HG02840 (cell line): Measurements from ENCODE around the gene PPP1CC.
"Not testable (repeated sequence)": the region's sequence is repeated elsewhere in the genome, so short reads cannot be mapped to it uniquely, and the experiment has no call there.

Experiments used
- ATAC-seq: cut with Tn5 transposase; IDR thresholded peaks from one replicate; pipeline ENCODE4 v1.9.1; 2021; ENCODE audit warnings: mild to moderate bottlenecking, moderate library complexity, moderate number of reproducible peaks; ENCODE audit not compliant: unreplicated experiment, low FRiP score

PPP1CC gene

DNA sequence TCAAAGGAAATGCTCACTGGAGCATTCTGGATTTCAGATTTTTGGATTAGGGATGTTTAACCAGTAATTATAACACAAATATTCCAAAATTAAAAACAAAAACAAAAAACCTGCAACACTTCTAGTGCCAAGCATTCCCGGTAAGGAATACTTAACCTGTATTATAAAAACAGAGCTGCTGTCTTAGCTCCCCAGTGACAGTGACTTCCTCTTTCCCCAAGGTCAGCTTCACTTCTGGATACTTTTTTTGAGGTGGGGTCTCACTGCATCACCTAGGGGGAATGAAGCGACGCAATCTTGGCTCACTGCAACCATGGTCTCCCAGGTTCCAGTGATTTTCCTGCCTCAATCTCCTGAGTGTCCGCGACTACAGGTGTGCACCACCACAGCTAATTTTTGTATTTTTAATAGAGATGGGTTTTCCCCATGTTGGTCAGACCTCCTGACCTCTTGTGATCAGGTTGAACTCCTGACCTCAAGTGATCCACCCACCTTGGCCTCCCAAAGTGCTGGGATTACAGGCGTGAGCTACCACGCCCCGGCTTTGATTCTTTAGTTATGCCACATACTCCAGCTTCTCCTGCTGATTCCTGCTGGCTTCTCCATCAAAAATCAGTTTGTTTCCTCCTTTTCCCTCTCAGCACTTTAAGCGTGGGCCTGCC, 15.9 kb downstream of the PPP1CC start:
- no peak for ATAC-seq

DNA sequence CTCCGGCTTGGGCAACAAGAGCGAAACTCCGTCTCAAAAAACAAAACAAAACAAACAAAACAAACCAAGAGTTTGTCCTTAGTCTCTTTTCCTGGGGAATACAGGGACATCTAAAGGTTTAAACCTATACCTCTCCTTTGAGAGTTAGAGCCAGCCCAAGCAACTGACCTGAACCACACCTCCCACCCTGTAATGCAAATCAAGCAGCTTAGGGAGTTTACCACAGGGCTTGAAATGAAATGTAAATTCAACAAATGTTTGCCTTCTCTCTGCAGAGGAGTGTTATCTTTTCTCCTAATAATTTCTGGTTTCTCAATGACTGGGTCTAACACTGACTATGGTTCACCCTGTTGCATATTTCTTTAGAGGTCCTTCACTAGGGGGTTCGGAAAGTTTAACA, 16.7 kb downstream of the PPP1CC start:
- no peak for ATAC-seq

GRCh38 chr12:110725267-110725666, 17.4 kb downstream of the PPP1CC start:
- no peak for ATAC-seq

DNA sequence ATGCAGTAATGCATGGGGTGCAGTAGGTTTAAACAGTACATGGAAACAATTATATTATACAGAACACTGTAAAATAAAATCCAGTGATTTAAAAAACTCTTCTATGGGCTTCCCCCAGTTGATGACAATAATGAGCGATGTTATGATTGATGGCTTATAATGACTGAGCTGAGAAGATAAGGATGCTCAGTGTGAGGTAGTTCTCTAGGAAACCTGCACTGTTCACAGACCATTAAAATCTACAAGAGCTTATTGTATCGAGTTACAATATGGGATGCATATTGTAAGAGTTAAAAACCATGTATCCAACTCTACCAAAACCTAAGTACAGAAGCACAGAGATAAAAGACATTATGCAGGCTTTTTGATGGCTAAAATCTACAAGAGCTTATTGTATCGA, 19.8 kb downstream of the PPP1CC start:
- not testable (repeated sequence) for ATAC-seq

DNA sequence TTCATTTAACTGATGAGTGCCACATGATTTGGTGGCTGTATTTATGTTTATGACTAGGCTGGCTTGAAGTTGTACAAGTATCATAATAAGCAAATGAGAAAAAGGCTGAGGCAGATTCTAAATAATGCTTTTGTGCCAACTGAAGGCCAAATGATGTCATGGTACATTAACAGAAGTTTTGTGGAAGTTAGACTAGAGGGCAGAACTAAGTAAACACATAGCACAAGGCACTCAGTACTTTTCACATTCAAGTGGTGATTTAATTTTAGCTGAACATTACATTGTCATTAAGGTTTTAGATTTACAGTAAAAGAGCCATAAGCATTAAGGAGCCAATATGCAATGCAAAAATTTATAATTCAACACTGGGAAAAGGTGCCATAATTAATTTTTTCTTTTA, 21.1 kb downstream of the PPP1CC start:
- no peak for ATAC-seq

DNA sequence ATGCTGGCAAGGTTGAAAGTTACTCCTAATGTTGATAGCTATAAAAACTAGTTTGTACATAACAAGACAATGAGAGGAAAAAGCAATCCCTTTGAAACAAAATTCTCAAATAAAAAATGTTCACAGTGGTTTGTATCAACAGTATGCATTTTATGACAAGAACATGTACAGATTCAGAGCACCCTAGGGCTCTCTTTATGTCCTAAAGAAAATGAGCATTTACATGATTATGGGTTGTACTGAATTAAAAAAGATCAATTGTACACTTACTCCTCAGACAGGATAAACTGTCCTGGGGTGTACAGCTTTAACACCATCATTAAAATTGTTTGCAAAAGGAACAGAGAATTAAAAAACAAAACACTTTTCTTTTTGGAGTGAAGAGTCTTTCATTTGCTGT, 22.2 kb downstream of the PPP1CC start:
- ATAC-seq: no peak

DNA sequence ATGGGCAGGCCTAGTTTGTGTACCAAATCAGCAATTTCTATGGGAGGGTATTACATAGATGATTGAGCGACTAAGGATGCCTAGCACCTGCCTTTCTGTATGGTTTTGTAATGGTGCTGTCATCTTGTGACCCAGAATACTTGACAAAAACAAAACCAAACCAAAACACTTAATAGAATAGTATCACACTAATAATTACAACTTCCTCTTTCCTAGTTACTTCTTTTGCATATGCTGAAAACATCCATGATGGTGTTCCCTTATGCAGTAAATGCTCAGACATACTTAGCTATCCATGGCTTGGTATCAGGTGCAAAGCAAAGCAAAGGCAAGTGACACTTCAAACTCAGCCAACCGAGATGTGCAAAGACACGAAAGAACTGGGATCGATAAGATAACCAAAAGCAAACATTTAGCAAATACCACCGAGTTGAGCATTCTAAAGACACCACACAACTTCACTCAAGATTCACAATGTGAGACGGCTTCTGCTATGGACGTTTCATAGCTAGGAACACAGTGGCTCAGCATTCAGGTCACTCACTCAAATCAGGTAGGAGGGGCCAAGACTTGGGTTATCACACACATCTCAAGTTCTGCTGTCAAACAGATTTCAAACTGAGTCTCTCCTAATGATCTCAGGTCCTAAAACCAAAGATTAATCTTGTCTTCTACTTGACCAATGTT, 24.3 kb downstream of the PPP1CC start:
- ATAC-seq: no peak

GRCh38 chr12:110717037-110717436, 25.7 kb downstream of the PPP1CC start:
- ATAC-seq: no peak

GRCh38 chr12:110708917-110709316, 33.8 kb downstream of the PPP1CC start:
- no peak for ATAC-seq

GRCh38 chr12:110705309-110705708, 37.4 kb downstream of the PPP1CC start:
- ATAC-seq: no peak

GRCh38 chr12:110704750-110705149, 37.9 kb downstream of the PPP1CC start:
- ATAC-seq: no peak

GRCh38 chr12:110704231-110704630, 38.5 kb downstream of the PPP1CC start:
- ATAC-seq: no peak

GRCh38 chr12:110702081-110702480, 40.6 kb downstream of the PPP1CC start:
- no peak for ATAC-seq

GRCh38 chr12:110699591-110700445, 42.9 kb downstream of the PPP1CC start:
- ATAC-seq: no peak

DNA sequence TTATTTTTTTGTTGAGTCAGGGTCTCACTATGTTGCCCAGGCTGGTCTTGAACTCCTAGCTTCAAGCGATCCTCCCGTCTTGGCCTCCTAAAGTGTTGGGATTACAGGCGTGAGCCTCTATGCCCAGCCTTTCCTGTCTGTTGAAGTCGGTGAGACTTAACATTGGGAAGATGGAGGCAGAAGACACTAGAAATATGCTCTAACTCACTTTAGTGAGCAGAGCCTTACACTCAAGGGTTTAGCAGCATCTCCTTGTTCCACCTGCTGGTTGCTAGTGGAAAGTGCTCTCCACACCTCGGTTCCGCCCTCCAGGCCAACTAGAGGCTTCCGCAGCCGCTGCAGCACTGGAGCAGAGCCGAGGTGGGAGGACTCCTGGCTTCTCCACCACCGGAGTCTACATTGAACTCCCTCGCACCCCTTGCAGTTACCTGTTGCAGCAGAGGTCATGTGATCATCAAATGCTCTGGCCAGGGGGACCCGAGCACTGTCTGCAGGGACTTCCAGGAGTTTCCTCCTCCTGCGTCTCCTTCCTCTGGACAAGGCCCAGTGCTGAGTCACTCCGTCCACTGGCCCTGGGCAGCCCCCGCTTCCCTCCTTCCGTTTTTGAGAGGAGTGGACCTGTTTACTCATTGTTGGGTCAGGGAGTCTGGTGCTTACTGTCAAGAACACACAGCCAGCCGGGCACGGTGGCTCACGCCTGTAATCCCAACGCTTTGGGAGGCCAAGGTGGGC, 44.4 kb downstream of the PPP1CC start:
- peak; percentile 69 for ATAC-seq

- no peak for ATAC-seq
Observed at GRCh38 chr12:110697236-110697635, 45.5 kb downstream of the PPP1CC start.

- no peak for ATAC-seq
Observed at GRCh38 chr12:110696283-110696682, 46.4 kb downstream of the PPP1CC start.

- no peak for ATAC-seq
Observed at GRCh38 chr12:110694330-110694901, 48.3 kb downstream of the PPP1CC start.

GRCh38 chr12:110693731-110694130, 49.0 kb downstream of the PPP1CC start:
- no peak for ATAC-seq

DNA sequence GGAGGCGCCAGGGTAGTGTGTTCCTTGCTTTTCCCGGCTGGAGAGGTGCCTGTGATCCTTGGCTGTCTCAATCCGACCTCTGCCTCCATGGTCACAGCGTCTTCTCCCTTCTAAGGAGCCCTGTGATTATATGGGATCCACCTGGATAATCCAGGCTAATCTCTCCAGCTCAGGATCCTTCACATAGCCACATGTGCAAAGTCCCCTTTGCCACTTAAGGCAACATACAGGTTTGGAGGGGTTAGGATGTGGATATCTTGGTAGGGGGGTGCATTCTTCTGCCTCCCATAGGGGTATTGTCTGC, 52.6 kb downstream of the PPP1CC start:
- no peak for ATAC-seq
